GM12874 (cell line): ENCODE results near the gene NIPAL3.

Experiments used
- TF ChIP-seq, protein P1 (sequence below): IDR thresholded peaks from 2 replicates; pipeline ENCODE4 v1.5.1; 2011; ENCODE audit warnings: low read depth, mild to moderate bottlenecking, control low read depth, low read length, moderate library complexity; ENCODE audit not compliant: insufficient read depth

The NIPAL3 gene

DNA sequence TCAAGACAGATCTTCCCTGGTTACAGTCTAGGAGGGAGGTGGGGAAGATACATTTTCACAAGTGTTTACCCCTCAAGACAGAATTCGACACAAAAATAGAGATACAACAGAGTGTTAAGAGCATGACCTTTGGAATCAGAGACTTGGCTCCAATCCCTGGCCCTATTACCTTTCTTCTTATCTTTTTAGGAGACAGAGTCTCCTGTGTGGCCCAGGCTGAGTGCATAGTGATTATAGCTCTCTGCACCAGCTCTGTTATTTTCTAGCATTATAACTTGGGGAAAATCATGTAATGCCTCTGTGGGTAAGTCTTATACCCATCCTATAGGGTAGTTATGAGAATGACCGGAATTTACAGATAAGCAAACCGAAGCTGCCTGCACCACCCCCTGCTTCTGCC lies 9.8 kb downstream of the NIPAL3 start:
- TF ChIP-seq, protein P1, sequence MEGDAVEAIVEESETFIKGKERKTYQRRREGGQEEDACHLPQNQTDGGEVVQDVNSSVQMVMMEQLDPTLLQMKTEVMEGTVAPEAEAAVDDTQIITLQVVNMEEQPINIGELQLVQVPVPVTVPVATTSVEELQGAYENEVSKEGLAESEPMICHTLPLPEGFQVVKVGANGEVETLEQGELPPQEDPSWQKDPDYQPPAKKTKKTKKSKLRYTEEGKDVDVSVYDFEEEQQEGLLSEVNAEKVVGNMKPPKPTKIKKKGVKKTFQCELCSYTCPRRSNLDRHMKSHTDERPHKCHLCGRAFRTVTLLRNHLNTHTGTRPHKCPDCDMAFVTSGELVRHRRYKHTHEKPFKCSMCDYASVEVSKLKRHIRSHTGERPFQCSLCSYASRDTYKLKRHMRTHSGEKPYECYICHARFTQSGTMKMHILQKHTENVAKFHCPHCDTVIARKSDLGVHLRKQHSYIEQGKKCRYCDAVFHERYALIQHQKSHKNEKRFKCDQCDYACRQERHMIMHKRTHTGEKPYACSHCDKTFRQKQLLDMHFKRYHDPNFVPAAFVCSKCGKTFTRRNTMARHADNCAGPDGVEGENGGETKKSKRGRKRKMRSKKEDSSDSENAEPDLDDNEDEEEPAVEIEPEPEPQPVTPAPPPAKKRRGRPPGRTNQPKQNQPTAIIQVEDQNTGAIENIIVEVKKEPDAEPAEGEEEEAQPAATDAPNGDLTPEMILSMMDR = no peak

DNA sequence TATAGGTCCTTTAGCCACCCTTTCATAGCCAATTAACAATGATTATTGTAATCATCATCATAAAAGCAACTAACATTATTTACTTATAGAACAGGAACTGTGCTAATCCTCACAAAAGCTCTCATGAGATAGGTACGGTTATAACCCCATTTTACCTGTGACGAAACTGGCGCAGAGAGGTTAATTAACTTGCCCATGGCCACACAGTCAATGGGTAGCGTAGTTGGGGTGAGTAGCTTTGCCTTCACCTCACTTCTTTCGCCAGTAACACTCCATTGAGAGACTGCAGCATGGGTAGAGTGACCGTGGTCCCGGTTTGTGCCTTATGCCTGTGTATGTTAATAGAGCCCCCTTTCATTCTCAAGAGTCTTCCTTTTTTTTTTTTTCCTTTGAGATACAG lies 10.3 kb downstream of the NIPAL3 start:
- TF ChIP-seq, protein P1 = no peak

DNA sequence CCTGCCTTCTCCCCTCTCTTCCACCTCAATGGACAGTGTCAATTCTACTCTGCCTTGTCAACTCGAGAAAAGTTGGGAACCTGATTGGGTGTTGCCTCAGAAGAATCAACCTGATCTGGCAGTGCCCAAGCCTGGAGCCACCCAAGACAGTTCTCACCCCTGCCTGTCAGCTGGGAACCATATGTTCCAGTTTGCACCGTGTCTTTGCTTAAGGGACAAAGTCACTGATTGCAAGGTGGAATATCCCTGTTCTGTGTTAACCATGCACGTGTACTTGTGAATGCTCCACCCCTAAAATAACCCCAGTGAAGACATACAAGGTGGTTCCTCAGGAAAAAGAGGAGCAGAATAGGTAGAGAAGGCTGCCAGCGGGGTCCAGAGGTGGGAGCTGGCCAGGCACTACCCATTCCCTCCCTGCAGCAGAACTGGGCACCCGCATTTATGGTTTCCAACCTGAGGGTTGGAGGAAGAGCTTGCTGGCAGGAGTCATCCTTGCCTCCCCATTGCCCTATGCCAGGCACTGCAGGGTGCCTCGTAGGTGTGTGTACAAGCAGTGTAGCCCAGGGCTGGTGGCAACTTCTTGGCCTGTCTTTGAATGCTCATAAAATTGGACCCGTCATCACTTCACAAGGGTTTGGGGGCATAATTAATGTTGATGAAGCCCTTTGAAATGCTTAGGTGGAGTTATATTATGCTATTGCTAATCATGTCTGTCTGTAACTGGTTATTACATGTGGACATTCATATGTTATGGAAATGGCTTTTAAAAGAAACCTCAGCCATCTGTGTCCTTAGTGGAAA lies 11.3 kb downstream of the NIPAL3 start:
- TF ChIP-seq, protein P1 = no peak

DNA sequence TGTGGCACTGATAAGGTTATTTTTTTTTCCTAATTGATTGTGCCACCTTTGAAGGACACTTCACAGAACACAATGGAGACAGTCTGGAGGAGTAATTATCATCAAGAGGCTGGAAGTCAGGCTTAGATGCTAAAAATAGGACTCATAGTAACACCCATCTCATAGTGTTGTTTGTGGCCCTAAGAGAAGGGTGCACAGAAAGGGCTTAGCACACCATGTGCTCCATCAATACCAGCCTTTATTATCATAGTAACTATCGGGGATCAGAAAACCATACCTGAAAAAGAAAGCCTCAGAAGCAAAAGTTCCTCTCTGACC lies 11.9 kb downstream of the NIPAL3 start:
- TF ChIP-seq, protein P1 = no peak

DNA sequence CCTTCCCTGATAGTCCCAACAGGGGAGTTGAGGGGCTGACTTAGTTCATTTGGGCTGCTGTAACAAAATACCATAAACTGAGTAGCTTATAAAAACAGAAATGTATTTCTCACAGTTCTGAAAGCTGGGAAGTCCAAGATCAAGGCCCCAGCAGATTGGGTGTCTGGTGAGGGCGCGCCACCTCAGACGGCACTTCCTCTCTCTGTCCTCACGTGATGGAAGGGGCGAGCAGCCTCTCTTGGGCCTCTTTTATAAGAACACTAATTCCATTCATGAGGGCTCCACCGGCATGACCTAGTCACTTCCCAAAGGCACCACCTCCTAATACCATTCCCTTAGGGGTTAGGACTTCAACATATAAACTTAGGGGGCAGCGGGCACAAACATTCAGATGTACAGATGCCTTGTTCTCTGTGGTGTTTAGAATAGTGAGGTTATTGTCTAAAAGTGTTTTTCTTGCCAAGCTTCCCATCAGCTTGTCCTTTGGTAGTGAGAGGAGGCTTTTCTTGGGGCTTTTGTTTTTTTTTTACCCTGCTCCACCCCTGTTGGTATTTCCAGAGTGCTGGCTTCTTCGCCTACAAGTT lies 20.3 kb downstream of the NIPAL3 start:
- TF ChIP-seq, protein P1 = no peak

DNA sequence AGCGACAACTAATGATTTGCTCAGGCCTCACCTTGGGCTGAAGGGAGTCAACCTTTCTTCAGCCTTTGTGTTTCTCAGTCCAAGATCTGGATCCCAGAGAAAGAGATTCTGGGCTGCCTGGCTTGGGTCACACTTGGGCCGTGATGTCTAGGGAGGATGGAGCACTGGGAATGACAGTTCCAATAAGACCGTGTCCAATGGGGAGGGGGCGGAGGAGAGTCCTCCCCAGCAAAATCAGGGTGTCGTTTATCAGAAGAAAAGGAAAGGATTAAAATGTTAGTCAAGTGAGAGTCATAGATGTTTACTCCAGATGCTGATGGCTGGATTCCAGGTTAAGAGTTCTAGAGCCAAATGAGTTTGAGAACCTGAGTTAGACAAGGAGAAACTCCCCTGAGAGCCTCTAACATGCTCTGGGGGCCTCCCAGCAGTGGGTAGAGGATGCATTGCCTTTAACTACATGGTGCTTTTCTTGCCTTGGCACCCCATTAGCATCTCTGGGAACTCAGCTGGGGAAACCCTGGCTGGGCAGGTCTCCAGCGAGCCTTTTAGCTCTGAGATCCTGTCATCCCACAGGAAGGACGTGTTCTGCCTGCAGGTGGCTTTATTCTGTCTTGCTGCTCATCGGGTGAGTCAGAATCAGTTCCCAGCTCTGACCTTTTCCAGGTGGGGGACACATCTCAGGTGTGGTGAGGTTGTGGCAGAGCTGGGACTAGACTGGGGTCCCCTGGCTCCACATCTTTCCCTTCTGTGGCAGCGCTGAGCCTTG lies 22.2 kb downstream of the NIPAL3 start:
- TF ChIP-seq, protein P1 = no peak

DNA sequence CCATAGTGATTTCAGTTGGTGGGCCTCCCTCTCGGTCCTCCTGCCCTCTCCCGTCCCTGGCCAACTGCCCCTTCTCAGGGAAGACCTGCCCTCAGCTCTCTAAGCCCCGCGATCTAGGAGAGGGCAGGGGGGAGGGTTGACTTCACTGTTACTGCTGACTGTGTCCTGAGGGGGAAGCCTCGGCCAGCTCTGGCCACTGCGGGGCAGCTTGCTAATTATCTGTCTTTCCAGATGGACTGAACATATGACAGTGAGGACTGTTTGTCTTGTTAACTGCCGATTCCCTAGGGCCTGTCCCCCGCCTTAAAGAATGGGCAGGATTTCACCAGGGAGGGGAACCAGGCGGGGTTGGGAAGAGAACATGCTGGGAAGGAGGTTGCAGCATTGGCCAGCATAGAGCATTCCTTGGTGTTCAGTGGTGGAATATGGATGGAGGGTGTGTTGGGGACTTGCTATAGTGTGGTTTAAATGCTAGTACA lies 22.9 kb downstream of the NIPAL3 start:
- TF ChIP-seq, protein P1 = no peak
